HG03064 (cell line): Measurements from ENCODE around the gene IQGAP3.
A peak's percentile ranks its signal among the peaks of the same experiment; 100 is the strongest.

ENCODE experiments used
- ATAC-seq: cut with Tn5 transposase; IDR thresholded peaks from one replicate; pipeline ENCODE4 v1.9.1; 2021; ENCODE audit warnings: low read depth; ENCODE audit not compliant: unreplicated experiment

The IQGAP3 gene

DNA sequence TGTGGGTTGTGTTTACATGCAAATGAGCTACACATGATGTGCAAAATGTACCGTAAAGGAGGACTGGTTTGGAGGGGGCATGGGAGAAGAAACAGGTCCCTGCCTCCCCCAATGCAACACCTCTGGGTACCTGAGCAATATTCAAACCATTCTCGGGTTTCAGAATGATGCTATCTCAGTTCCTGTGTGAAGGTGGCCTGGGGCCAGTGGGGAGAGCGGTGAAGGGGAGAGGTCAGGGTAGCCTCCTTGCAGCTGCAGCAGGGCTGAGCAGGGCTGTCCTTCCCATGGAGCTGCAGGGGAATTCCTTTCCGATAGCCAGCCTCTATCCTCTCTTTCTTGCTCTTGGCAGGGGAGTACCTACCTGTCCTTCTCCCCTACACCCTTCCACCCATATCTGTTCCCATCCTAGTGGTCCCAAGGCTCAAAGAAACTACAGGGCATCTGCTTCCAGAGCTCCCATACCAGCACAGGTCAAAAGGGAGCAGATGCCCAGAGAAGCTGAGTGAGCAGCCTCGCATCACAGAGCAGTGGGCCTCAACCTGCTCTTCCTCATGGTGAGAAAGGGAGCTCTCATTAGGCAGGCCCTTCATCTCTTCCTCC is 83.7 kb downstream of the IQGAP3 start:
- peak; percentile 45 for ATAC-seq

DNA sequence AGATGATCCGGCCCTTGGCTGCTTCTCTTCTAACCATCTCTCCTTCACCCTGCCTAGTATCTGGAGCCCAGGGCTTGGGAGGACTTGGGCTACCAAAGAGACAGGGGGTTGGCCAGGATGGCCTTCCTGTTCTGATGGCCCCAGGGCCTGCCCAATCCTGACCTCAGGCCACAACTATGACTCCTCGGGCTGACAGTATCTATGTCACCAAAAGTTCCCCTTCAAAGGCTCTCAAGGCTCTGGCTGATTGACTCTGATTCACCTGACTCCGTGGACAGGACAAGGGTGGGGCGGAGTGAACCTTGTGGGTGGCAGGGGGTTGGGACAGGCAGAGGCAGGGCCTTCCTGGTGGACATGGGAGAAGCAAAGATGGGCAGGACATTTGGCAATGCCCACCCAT is 84.5 kb downstream of the IQGAP3 start:
- no peak for ATAC-seq

DNA sequence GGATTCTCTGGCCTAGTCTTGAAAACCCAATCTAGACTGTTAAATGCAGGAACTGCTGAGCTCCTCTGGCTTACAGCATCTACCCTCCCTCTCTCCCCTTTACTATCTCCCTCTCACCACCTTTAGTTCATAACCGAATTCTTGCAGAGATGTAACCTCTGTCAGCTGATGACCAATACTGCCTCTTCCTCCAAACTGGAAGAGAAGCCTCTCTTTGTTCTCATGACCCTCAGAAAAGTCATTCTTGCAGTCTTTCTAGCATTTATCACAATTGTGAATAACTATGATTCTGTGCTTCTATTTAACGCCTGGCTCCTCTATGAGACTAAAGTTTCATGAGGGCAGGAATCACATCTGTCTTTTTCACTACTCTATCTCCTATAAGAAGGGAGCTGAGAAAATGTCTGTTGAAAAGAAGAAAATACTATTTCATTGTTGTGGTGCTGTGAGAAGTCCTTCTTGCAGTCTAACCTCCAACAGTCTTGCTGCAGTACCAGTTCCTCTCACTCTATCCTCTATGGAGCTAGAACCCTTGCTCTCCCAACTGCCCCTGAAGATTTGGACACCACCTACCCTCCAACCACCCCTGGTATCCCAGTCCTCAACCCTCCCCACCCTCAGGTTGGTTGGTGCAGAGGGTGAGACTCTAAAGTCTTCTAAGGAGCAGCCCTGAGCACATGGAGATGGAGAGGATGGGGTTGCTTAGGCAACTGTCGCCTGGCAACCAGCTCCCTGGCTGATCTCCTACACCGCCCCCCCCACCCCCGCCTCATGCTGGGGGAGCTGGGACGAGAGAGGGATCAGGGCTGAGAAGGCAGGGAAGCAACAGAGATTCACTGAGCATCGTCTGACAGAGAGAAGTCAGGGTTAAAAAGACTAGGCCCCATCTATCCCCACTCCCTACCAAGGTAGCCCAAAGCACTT is 85.7 kb downstream of the IQGAP3 start:
- ATAC-seq, result no peak

DNA sequence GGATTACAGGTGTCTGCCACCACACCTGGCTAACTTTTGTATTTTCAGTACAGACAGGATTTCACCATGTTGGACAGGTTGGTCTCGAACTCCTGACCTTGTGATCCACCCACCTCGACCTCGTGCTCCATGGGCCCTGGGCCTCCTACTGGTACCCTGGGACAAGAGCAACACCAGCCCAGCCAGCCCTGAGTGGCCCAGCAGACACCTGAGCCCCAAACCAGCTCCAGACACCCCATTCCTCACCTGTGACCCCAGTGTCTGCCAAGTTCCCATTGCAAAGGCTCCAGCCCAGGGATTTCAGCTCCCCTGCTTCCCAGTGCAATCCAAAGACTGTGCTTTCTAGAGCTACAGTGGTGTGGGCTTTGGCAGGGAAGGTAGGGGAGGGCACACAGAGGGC is 86.4 kb downstream of the IQGAP3 start:
- no peak for ATAC-seq

DNA sequence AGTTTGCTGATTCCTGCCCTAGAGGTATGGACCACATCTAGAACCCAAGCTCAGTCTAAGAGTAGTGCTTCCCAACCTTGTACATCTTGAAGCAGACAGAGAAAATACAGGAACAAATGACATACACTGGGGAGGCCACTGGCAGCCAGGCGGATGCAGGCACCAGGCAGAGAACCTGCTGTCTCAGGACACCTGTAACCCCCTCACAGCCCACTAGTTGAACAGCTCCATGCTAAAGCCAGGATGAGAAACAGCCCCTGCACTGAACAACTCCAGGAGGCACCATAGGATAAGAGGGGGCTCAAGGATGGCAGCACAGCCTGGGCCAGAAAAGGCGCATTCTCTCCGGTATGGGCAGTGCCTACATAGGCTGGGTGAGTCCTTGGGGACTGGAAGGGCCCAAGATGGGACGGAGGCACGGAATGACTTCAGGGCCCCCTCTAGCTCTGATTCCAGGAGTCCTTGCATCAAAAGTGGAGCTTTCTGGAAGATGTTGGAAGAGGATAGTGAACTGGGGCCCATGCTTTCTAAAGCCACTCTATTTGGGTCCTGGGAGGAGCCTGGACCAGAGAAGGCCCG is 87.8 kb downstream of the IQGAP3 start:
- no peak for ATAC-seq

DNA sequence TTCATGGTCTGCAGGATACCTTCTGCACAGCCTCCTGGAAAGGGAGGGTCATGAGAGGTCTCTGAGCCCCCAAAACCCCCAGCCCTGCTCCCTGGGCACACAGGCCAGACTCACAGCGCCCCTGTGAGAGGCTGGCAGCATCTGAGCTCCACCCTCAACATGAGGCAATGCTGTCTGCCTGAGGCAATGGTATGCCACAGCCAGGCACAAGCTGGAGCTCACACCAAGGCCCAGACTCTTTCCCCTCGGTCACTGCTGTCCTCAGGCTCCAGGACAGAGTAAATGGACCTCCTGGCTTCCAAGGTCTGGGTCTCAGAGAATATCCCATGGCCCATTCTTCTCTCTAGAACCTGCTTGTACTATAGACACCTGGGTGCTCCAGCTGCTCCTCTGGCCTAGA is 89.0 kb downstream of the IQGAP3 start:
- no peak for ATAC-seq

DNA sequence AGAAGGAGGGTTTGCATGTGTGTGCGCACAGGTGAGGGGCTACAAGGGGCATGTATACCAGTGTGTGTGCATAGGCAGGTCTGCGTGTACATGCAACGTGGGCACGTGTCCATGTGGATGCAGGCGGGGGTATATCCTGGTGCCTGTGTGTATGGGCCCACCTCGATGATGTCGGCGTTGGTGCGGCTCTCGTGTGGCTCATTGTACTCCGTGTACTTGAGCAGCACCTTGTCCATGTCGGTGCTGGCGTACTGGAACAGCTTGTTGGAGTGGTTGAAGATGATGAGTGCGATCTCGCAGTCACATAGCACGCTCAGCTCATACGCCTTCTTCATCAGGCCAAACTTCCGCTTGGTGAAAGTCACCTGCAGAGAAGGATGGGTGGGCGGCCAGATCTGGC is 90.1 kb downstream of the IQGAP3 start:
- ATAC-seq, result no peak

DNA sequence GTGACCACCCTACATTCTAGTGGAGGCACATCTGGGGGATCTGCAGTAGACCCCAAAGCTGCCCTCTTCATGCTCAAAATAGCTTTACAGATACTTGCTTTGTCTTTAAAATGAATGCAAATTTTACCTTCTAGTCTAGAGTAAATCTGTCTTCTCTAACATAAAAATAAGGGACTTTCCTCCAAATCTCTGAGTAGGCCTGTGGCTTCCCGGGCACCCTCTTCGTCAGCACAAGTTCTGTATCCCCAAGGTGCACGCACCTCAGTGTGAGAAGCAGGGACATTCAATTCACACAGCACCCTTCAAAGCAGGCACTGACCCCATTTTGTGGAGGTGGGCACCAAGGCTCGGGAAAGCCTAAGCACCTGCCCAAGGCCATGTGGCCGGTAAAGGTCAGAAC is 90.8 kb downstream of the IQGAP3 start:
- no peak for ATAC-seq

DNA sequence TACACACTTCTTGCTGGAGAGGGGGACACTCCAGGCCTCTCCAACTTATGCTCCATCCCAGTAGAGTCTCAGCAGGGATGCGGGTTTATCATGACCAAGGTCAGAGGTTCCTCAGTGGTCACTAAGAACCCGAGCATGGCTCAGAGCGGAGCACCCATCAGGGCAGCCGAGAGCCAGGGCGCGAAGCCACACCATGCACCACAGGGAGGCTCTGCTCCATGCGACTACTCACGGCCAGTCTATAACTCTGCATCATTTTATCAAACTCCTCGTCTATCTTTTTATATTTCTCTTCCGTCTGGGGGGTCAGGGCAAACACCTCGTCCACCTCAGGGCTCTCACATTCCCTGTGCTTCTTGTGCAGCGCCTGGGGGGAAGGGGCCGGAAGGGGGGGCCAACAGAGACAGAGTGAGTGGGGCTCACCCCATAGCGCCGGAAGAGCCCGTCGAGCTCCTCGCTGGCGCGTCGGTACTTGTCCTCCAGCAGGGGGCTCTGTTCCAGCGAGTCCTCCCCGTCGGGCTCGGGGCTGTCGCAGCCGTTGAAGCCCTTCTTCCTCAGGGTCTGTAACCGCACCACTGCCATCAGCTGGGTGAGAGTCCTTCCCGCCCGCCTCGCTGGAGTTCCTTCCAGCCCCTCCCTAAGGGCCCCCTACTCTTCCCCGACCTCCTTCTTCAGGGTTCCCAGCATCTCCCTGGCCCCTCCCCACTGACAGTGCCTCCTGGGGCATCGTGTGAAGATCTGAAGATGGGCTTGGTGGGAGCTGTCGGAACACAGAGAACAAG is 91.8 kb downstream of the IQGAP3 start:
- ATAC-seq, result no peak

DNA sequence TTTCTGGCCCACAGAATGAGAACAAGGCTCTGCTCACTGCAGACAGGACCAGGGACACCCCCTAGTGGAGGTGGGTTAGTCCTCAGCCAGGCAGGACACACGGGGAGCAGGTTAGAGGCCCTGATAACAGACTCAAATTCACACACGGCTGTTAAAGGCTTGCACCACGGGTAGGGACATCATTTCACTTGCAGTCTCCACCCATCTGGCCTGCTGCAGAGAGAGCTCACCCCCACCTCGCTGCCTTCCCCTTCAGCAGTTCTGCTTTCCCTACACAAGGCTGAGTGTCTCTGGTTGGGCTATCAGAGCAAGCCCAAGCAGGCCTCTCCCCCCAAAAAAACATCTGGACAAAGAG is 92.4 kb downstream of the IQGAP3 start:
- ATAC-seq, result no peak

DNA sequence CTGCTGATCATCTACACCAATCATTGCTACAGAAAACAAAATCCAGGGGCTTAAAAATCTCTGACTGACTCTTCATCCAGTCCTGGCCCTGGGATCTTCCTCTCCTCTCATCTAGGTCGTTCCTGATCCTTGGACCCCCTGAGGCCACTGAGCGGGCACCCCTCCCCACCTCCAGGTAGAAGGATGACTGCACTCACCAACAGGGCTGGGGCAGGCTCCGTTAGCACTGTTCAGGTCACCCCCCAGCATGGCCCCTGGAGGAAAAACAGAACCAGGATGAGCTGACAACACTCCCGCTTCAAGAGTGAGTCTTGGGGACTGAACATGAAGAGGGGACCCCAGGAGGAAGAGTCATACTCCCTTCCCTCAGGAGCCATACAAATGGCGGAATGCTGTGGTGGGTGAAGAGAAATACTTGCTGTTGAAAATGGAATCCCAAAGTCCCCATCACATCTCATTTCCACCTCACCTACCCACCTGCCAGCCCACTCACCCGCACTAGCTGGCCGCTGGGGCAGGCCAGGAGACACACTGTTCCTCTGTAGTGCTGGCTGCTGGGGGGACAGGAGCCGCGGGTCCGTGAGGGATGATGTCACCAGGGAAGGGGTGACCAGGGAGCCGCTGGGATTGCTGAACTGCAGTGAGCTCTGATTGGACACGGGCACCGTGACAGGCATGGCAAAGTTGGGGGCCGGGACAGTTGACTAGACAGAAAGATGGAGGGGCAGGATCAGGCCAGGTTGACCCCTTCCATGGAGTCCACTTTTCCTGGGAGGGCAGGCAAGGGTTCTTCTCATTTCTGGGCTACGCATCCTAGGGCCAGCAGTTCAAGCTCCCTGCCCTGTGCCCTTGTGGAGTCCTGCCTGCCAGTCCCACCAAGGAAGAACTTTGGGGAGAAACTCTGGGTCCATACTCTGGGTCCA is 93.0 kb downstream of the IQGAP3 start:
- no peak for ATAC-seq

DNA sequence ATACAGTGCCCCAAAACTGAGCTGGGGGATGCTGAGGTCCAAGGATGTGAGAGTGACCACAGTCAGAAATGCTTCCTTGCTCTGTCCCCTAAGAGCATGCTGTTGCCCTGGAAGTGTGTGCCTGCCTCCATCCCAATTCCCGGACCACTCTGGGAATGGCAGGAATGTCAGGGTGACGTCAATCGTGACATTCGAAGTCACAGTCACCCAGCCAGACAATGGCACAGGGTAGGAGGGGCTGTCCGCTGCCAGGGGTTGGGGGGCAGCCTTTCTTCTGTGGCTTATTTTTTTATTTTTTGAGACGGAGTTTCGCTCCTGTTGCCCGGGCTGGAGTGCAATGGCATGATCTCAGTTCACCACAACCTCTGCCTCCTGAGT is 94.1 kb downstream of the IQGAP3 start:
- ATAC-seq, result no peak

DNA sequence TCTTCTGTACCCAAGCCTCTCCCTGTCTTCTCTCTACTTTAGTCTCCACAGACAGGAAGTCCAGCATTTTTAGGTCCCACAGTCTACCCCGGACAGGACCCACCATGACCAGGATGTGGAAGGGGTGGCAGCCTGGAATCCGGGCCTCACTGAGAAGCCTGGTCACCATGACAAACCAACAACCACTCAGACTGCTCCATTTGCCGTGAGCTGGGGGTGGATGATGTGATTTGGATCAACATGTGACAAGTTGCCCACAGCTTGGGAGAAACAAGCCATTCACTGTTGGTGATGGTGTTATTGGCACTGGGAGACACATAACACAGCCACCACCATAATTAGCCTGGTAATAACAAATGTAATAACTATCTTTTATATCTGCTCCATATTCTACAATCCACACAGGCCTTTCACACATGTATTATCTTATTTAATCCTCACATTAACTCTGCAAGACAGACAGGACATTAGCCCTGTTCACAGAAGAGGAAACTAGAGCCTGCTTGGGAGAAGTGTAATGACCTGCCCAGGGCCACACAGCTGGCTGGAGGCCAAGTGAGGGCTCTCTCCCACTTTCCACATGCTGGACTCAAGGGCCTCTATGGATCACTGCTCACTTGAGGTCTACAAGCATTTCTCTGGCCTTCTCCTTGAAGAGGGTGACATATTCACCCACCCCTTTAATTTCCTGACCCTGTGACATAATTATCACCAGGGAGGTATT is 94.7 kb downstream of the IQGAP3 start:
- ATAC-seq, result no peak

DNA sequence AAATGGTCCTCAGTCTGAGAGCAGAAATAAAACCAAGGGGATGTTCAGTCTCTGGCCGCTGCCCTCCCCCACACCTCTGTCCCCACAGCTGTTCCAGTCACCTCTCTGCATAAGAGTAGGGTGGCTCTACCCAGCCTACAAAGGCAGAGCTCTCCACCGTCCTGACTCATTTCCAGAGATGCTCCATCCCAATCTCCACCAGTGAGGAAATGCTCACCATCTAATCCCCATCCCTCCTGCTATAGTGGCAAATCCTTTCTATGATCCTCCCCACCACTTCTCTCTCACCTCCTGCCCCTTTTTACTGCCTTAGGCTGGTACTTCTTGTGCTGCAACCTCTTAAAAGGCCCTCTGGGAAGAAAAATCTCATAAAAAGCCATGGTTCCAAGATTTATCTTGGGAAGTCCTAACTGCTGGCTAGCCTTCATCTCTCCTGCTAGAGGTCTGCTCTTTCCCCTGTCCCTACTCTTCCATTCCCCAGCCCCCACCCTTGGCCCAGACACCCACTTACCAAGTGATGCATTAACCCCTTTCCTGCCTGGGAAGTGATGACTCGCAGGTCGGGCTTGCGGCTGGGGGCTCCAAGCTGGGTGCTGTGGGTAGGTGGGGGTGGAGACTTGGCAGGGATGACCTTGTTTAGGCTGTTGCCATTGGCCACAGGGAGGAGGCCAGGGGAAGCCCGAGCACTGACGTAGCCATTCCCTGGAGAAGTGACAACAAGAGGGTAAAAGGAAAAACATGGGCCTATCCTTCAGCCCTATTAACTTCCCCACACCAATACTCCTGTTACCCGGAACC is 95.7 kb downstream of the IQGAP3 start:
- no peak for ATAC-seq

DNA sequence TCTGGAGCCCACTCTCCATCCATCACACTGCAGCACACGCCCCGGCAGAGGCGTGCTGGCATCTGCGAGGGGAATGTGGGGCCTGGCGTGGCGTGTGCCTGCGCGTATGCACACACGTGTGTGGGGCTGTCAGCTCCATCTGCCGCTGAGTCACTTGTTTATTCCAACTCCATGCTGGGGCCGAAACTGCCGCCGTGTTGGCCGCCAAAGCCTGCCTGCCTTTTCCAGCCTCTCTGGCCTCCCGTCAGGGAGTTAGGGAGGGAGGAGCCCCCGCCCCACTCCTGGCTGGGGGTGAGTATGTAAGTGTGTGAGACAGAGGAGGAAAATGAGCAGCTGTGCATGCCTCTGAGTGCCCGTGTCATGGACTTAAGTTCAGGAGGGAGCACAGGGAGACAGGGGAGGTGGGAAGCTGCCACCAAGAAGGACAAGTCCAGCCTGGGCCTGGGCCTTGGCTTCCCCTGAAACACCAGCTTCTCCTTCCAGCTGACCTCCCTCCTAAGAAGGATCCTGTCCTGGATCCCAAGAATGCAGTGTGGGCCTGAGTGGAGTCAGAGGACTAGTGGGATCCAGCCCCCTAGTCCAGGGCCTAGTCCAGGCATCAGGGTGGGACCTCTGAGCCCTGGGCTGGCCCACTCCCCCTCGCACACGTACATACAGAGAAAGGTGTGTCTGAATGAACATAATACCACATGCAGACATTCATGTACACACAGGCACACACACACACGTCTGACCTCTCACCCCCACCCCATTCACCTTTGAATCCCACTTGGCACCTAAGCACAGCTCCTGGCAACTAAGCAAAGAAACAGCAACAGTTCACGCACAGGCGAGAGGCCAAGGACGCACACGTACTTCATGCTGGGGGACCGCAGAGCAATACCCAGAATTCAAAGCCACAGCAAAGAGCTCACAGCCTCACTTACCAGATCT is 96.5 kb downstream of the IQGAP3 start:
- ATAC-seq, result no peak
